ENCODE measurements around the gene CACNA2D2.

The CACNA2D2 gene

DNA sequence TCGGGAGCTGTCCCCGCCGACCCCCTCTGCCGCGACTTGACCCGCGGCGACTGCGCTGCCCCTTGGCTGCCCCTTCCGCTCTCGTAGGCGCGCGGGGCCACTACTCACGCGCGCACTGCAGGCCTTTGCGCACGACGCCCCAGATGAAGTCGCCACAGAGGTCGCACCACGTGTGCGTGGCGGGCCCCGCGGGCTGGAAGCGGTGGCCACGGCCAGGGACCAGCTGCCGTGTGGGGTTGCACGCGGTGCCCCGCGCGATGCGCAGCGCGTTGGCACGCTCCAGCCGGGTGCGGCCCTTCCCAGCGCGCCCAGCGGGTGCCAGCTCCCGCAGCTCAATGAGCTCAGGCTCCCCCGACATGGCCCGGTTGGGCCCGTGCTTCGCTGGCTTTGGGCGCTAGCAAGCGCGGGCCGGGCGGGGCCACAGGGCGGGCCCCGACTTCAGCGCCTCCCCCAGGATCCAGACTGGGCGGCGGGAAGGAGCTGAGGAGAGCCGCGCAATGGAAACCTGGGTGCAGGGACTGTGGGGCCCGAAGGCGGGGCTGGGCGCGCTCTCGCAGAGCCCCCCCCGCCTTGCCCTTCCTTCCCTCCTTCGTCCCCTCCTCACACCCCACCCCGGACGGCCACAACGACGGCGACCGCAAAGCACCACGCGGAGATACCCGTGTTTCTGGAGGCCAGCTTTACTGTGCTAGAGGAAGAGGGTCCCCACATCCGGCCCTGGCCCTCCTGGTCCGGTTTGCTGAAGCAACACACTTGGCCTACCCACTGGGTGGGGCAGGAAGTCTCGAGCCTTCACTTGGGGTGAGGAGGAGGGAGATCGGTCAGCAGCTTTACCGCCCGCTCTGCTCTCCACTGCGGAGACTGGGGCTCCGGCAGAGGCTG, 162.7 kb downstream of the CACNA2D2 start, which contains the start of gene RASSF1:
Gene RASSF1 (minus strand): TSS at position 389 of the 882 bp plus-strand sequence. CDS start 31 bp downstream, at position 358.
- Histone ChIP-seq H3K9me3 (ENCODE audit: control insufficient read depth, insufficient read depth, low read depth, low read length) (no peaks in the 10 kb centered on the region), H3K4me3 (ENCODE audit: low read depth, low read length) (no peak within 1 kb of the TSS), H3K4me1 (ENCODE audit: control insufficient read depth, insufficient read depth, low read length) (no peaks in the 10 kb centered on the region; the same call in 1 of the 2 replicates), H3K27ac (ENCODE audit: extremely low read depth, low read depth, low read length) (no peak within 1 kb of the TSS), H3K36me3 (ENCODE audit: control insufficient read depth in 2 of 2, insufficient read depth in 1 of 2, low read length in 2 of 2) (peaks cover 0 to 26% of the 10 kb centered on the region in 2 experiments; a peak in 2 of 3 replicates)
- TF ChIP-seq ZSCAN30 (tag by site-specific recombination; IDR thresholded peaks at IDR 0.05) (no peak), MYNN (tag by site-specific recombination; IDR thresholded peaks at IDR 0.05; ENCODE audit: borderline replicate concordance) (no peak), ZNF37A (tag by site-specific recombination; IDR thresholded peaks at IDR 0.05) (no peak), ZSCAN18 (tag by site-specific recombination; IDR thresholded peaks at IDR 0.05) (no peak), ZFP69B (tag by site-specific recombination; IDR thresholded peaks at IDR 0.05) (no peak)
- ChIA-PET POLR2A (interaction anchor here (1.3 kb wide), 1 partner anchor 13 kb away, joined by 3 read pairs; the partner anchor contains the start of gene TUSC2), CTCF (no interaction called here)

DNA sequence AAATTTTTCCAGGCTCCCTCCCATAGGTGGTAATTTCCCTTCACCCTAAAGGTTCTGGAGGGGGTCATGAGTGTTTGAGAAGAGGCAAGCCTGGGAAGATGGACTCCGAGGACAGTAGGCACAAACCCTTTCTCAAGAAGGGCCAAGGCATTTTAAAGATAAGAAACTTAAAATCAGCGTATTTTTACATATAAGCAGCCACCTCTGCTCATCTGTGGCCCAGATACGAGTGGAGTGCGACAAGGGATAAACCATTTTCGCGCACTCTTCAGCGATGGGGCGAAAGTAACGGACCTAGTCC, 163.3 kb downstream of the CACNA2D2 start:
- ChIA-PET CTCF (no interaction called here), POLR2A (interaction anchor here (1.3 kb wide), 1 partner anchor 12 kb away, joined by 3 read pairs; the partner anchor contains the start of gene TUSC2)
- H3K4me1 ChIP-seq (ENCODE audit: control insufficient read depth, insufficient read depth, low read length) = no peaks in the 10 kb centered on the region; the same call in 1 of the 2 replicates

More for the DNA sequence above, 163.3 kb downstream of the CACNA2D2 start:
- no peaks in the 10 kb centered on the region for H3K9me3 ChIP-seq (ENCODE audit: control insufficient read depth, insufficient read depth, low read depth, low read length)
- no peak overlapping the region for H3K27ac ChIP-seq (ENCODE audit: extremely low read depth, low read depth, low read length)
- TF ChIP-seq ZNF292 (tag by site-specific recombination; IDR thresholded peaks at IDR 0.05; ENCODE audit: borderline replicate concordance, low read depth) = no peak
- TF ChIP-seq RBAK (tag by site-specific recombination; IDR thresholded peaks at IDR 0.05) = no peak
- TF ChIP-seq, protein P1, sequence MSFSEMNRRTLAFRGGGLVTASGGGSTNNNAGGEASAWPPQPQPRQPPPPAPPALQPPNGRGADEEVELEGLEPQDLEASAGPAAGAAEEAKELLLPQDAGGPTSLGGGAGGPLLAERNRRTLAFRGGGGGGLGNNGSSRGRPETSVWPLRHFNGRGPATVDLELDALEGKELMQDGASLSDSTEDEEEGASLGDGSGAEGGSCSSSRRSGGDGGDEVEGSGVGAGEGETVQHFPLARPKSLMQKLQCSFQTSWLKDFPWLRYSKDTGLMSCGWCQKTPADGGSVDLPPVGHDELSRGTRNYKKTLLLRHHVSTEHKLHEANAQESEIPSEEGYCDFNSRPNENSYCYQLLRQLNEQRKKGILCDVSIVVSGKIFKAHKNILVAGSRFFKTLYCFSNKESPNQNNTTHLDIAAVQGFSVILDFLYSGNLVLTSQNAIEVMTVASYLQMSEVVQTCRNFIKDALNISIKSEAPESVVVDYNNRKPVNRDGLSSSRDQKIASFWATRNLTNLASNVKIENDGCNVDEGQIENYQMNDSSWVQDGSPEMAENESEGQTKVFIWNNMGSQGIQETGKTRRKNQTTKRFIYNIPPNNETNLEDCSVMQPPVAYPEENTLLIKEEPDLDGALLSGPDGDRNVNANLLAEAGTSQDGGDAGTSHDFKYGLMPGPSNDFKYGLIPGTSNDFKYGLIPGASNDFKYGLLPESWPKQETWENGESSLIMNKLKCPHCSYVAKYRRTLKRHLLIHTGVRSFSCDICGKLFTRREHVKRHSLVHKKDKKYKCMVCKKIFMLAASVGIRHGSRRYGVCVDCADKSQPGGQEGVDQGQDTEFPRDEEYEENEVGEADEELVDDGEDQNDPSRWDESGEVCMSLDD (tag by site-specific recombination; IDR thresholded peaks at IDR 0.05) = no peak
- no peak for TF ChIP-seq ZBTB8A (tag by site-specific recombination; IDR thresholded peaks at IDR 0.05)
- no peak for TF ChIP-seq MYNN (tag by site-specific recombination; IDR thresholded peaks at IDR 0.05; ENCODE audit: borderline replicate concordance)
- TF ChIP-seq ZNF302 (tag by site-specific recombination; IDR thresholded peaks at IDR 0.05; ENCODE audit: low read depth) = no peak
- no peak for TF ChIP-seq ZNF530 (tag by site-specific recombination; IDR thresholded peaks at IDR 0.05; ENCODE audit: low read depth)
- no peak for TF ChIP-seq ZEB2 (tag by site-specific recombination; IDR thresholded peaks at IDR 0.05)
- no peak for TF ChIP-seq BCL11B (tag by site-specific recombination; IDR thresholded peaks at IDR 0.05; ENCODE audit: low read depth)
- no peak for TF ChIP-seq ZNF155 (tag by site-specific recombination; IDR thresholded peaks at IDR 0.05)
- TF ChIP-seq SCRT2 (tag by site-specific recombination; IDR thresholded peaks at IDR 0.05) = no peak
- no peak for TF ChIP-seq ZNF621 (tag by site-specific recombination; IDR thresholded peaks at IDR 0.05)
- no peak for TF ChIP-seq ZNF398 (tag by site-specific recombination; IDR thresholded peaks at IDR 0.05)
- no peak for TF ChIP-seq ZNF549 (tag by site-specific recombination; IDR thresholded peaks at IDR 0.05)
- no peak for TF ChIP-seq ZNF169 (tag by site-specific recombination; IDR thresholded peaks at IDR 0.05)
- no peak for TF ChIP-seq ZNF280D (tag by site-specific recombination; IDR thresholded peaks at IDR 0.05)
- no peak for TF ChIP-seq ZNF701 (tag by site-specific recombination; IDR thresholded peaks at IDR 0.05)
- TF ChIP-seq ZNF513 (tag by site-specific recombination; IDR thresholded peaks at IDR 0.05) = no peak
- TF ChIP-seq ZNF146 (tag by site-specific recombination; IDR thresholded peaks at IDR 0.05) = no peak
- no peak for TF ChIP-seq IKZF3 (tag by site-specific recombination; IDR thresholded peaks at IDR 0.05)
- peaks cover 0 to 25% of the 10 kb centered on the region in 2 experiments; a peak in 2 of 3 replicates for H3K36me3 ChIP-seq (ENCODE audit: control insufficient read depth in 2 of 2, insufficient read depth in 1 of 2, low read length in 2 of 2)
- no peak overlapping the region for H3K4me3 ChIP-seq (ENCODE audit: low read depth, low read length)

Measured in HEK293 (cell line).